Endodermal cell (in vitro differentiated cells): ENCODE results near the gene PYGB. TPM values are rescaled to one million over a fixed set of nuclear protein-coding genes. Genes with fewer than 3 reads are reported as not detected.

Source experiments
- DNase-seq: peaks from one replicate; pipeline ENCODE4 v3.0.0-alpha.2; 2017
- H3K27ac ChIP-seq: 2 replicates; pipeline ENCODE4 v1.5.1; 2013; ENCODE audit warnings: mild to moderate bottlenecking, low read depth, low read length, moderate library complexity
- H3K27me3 ChIP-seq: 2 replicates; pipeline ENCODE4 v1.6.1; 2013; ENCODE audit warnings: mild to moderate bottlenecking, low read length, moderate library complexity; ENCODE audit not compliant: insufficient read depth, control insufficient read depth, poor library complexity, severe bottlenecking
- H3K36me3 ChIP-seq: 2 replicates; pipeline ENCODE4 v1.7.0; 2013; ENCODE audit warnings: mild to moderate bottlenecking, low read length, moderate library complexity; ENCODE audit not compliant: control insufficient read depth, insufficient read depth
- H3K4me1 ChIP-seq: one replicate; pipeline ENCODE4 v1.7.0; 2013; ENCODE audit warnings: low read length; ENCODE audit not compliant: control insufficient read depth, insufficient read depth
- H3K4me3 ChIP-seq: 2 replicates; pipeline ENCODE4 v1.5.1; 2013; ENCODE audit warnings: mild to moderate bottlenecking, low read length, moderate library complexity
- H3K9ac ChIP-seq: 2 replicates; pipeline ENCODE4 v1.6.1; 2013; ENCODE audit warnings: mild to moderate bottlenecking, low read length, moderate library complexity; ENCODE audit not compliant: poor library complexity, severe bottlenecking; ENCODE audit errors: extremely low read depth
- H3K9me3 ChIP-seq: 2 replicates; pipeline ENCODE4 v1.6.1; 2013; ENCODE audit warnings: mild to moderate bottlenecking, low read length, moderate library complexity; ENCODE audit not compliant: control insufficient read depth
- H3K27ac Mint-ChIP-seq: 2 replicates; pipeline ENCODE4 v1.8.0; 2020; ENCODE audit warnings: mixed read lengths
- H3K27me3 Mint-ChIP-seq: 2 replicates; pipeline ENCODE4 v1.8.0; 2021; ENCODE audit warnings: mild to moderate bottlenecking, mixed read lengths; ENCODE audit not compliant: insufficient read depth
- H3K36me3 Mint-ChIP-seq: 2 replicates; pipeline ENCODE4 v1.8.0; 2020; ENCODE audit warnings: low read depth, mixed read lengths
- H3K4me1 Mint-ChIP-seq: 2 replicates; pipeline ENCODE4 v1.8.0; 2020; ENCODE audit warnings: mixed read lengths
- H3K4me3 Mint-ChIP-seq: 2 replicates; pipeline ENCODE4 v1.8.0; 2020; ENCODE audit warnings: mild to moderate bottlenecking, moderate library complexity, mixed read lengths
- H3K9me3 Mint-ChIP-seq: 2 replicates; pipeline ENCODE4 v1.8.0; 2020; ENCODE audit warnings: mild to moderate bottlenecking, mixed read lengths
- WGBS, 2 experiments: methylation state at CpG; one replicate each; pipeline versions ENCODE4 v1.1.5 to v1.1.7; 2013; ENCODE audit warnings: missing lambda C conversion rate in 2 of 2, mixed read lengths in 1 of 2; ENCODE audit not compliant: insufficient coverage in 1 of 2, insufficient read length in 1 of 2; 5-methylcytosine and 5-hydroxymethylcytosine counted together
- total RNA-seq, 2 donors: library from RNA; stranded (reverse); fragmentation: NEBNext Ultra II Directional in 1 of 2; extraction: Animal tissue kit (Norgen Biotek cat#: 25700) in 1 of 2; gene quantifications; 2 replicates in 1 of 2; 3 replicates in 1 of 2; pipeline ENCODE4 v1.2.1, GENCODE V29; 2021
- TF ChIP-seq, protein P1 (sequence below): fragments of 200-600 bp; sonication (generic); conservative IDR thresholded peaks from 2 replicates; pipeline ENCODE4 v1.5.0; 2021; ENCODE audit warnings: antibody characterized with exemption, mild to moderate bottlenecking

Gene PYGB
- total RNA-seq, 2 donors from 2014 or later = 59.3 to 66.8 TPM

DNA sequence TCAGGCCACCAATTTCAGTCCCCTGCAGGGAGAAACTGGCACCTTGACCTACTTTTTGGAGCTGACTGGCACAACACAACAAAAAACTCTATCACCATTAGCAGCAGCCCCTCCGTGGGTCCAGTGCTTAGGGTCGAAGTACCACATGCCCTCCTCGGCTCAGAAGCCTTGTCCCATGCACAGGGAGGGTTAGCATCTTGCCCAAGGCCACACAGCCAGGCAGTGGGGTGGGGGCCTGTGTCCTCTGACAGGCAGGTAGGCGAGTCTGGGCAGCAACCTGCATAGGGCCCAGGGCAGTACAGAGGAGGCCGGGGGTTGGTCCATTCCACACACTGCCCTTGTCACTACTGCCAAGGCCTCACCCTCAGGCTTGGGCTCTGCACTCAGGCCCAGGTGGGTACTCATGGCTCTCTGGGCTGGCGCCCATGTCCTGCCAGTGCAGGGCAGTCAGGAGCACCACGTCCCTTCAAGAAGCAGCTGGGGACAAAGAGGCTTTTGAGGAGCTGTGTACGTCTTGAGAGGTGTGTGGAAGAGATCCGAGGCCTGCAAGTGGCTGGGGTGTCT, 53.6 kb downstream of the PYGB start:
- WGBS, 2 experiments = 92 to 100% methylated on average over 3 to 9 of the region's 9 CpGs
- H3K9ac ChIP-seq = no peak overlapping the region
- peaks cover 5% of the 10 kb centered on the region for H3K4me1 Mint-ChIP-seq
- H3K27ac ChIP-seq = no peak overlapping the region
- H3K9me3 ChIP-seq = no peaks in the 10 kb centered on the region
- DNase-seq = no peak
- no peaks in the 10 kb centered on the region for H3K4me1 ChIP-seq
- peak overlapping the region; percentile 26 for H3K27ac Mint-ChIP-seq
- no peaks in the 10 kb centered on the region for H3K27me3 Mint-ChIP-seq
- H3K36me3 ChIP-seq = peaks cover 26% of the 10 kb centered on the region
- H3K36me3 Mint-ChIP-seq = peaks cover 29% of the 10 kb centered on the region
- no peaks in the 10 kb centered on the region for H3K9me3 Mint-ChIP-seq
- H3K4me3 ChIP-seq = no peak overlapping the region
- H3K27me3 ChIP-seq = no peaks in the 10 kb centered on the region
- no peak overlapping the region for H3K4me3 Mint-ChIP-seq
- TF ChIP-seq, protein P1, sequence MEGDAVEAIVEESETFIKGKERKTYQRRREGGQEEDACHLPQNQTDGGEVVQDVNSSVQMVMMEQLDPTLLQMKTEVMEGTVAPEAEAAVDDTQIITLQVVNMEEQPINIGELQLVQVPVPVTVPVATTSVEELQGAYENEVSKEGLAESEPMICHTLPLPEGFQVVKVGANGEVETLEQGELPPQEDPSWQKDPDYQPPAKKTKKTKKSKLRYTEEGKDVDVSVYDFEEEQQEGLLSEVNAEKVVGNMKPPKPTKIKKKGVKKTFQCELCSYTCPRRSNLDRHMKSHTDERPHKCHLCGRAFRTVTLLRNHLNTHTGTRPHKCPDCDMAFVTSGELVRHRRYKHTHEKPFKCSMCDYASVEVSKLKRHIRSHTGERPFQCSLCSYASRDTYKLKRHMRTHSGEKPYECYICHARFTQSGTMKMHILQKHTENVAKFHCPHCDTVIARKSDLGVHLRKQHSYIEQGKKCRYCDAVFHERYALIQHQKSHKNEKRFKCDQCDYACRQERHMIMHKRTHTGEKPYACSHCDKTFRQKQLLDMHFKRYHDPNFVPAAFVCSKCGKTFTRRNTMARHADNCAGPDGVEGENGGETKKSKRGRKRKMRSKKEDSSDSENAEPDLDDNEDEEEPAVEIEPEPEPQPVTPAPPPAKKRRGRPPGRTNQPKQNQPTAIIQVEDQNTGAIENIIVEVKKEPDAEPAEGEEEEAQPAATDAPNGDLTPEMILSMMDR = no peak

DNA sequence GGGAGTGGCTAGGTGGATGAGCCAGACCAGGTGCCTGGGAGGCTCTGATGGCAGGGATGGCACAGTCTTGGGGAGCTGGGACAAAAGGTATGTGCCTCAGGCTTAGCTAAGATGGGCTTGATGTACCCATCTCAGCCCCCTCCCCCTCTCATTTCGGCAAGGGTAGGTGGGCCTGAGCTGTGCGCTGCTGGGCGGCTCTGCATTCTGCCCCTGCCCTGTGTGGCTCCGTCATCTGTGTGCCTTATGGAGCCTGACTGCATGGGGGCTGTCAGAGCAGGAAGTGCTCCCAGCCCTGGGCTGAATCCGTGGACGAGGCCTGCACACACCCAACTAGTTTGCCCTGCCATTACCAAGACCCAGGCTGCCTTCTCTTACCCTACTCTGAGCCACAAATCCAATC, 54.7 kb downstream of the PYGB start:
- DNase-seq = no peak
- H3K4me1 Mint-ChIP-seq = peaks cover 7% of the 10 kb centered on the region
- no peak overlapping the region for H3K4me3 ChIP-seq
- H3K9me3 ChIP-seq = no peaks in the 10 kb centered on the region
- peaks cover 15% of the 10 kb centered on the region for H3K36me3 ChIP-seq
- H3K27me3 Mint-ChIP-seq = no peaks in the 10 kb centered on the region
- TF ChIP-seq, protein P1 = no peak
- H3K9me3 Mint-ChIP-seq = no peaks in the 10 kb centered on the region
- no peak overlapping the region for H3K9ac ChIP-seq
- H3K27me3 ChIP-seq = no peaks in the 10 kb centered on the region
- no peak overlapping the region for H3K27ac Mint-ChIP-seq
- no peak overlapping the region for H3K4me3 Mint-ChIP-seq
- 91 to 95% methylated on average over 5 to 6 of the region's 6 CpGs for whole genome bisulfite sequencing, 2 experiments
- H3K36me3 Mint-ChIP-seq = peaks cover 32% of the 10 kb centered on the region
- no peaks in the 10 kb centered on the region for H3K4me1 ChIP-seq
- H3K27ac ChIP-seq = no peak overlapping the region

DNA sequence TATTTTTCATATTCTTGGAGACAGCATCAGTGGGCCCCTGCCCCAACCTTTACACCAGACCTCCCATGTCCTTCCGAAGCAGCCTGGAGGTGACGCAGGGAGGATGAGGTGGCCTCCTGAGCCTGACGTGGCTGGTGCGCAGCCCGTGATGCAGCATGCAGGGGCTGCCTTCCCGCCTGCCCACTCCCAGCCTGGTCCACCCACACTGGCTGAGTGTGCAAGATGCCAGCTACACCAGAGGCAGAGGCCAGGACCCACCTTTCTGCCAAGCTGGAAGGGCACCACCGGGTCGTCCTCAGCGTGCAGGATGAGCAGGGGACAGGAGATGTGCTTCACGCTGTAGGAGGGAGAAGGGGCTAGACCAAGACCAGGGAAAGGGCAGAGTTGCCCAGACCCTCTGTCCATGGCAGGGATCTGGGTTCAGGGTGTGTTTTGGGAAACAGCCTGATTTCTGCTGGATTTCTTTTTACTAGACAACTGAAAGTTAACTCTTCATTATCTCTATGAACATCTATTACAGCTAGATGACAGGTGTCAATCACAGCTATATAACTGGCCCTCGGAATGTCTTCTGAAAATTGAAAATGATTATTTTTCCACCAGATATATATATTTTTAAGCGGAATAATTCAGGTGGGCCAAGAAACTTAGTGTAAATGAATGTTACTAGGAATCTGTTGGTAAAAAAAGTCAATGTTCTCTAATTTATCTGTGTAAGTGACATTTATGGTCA, 55.6 kb downstream of the PYGB start:
- Mint-ChIP-seq H3K27me3 (no peaks in the 10 kb centered on the region), H3K36me3 (peaks cover 31% of the 10 kb centered on the region), H3K9me3 (no peaks in the 10 kb centered on the region), H3K4me1 (peaks cover 3% of the 10 kb centered on the region), H3K4me3 (no peak overlapping the region), H3K27ac (no peak overlapping the region)
- Histone ChIP-seq H3K9me3 (no peaks in the 10 kb centered on the region), H3K36me3 (peaks cover 15% of the 10 kb centered on the region), H3K27ac (no peak overlapping the region), H3K4me1 (no peaks in the 10 kb centered on the region), H3K27me3 (no peaks in the 10 kb centered on the region), H3K4me3 (no peak overlapping the region), H3K9ac (no peak overlapping the region)
- DNase-seq = no peak
- WGBS, 2 experiments = 91 to 95% methylated on average over 4 to 12 of the region's 12 CpGs
- TF ChIP-seq, protein P1 = no peak
